ENCODE measurements around the gene DTD2.

DTD2 gene

DNA sequence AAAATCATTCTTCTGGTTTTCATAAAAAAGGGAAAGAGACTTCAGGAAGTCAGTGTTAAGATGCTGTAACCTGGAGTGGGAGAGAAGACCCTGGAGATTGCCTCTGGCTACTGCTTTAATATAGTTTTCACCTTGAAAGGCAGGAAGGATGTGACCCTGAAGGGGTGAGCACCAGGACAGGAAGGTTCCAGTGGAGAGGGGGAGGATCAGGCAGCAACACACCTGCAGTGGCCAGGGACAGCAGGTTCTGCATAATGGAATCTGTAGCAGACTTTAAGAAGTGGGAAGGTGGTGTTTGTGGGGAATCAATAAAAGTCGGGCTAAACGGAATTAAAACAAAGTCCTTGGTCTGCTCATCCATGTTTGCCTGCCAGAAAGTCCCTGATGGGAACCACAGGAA lies 30.6 kb downstream of the DTD2 start:
- H3K27me3 ChIP-seq, result no peaks in the 10 kb centered on the region
- DNase-seq, result no peak
- TF ChIP-seq, protein P1, sequence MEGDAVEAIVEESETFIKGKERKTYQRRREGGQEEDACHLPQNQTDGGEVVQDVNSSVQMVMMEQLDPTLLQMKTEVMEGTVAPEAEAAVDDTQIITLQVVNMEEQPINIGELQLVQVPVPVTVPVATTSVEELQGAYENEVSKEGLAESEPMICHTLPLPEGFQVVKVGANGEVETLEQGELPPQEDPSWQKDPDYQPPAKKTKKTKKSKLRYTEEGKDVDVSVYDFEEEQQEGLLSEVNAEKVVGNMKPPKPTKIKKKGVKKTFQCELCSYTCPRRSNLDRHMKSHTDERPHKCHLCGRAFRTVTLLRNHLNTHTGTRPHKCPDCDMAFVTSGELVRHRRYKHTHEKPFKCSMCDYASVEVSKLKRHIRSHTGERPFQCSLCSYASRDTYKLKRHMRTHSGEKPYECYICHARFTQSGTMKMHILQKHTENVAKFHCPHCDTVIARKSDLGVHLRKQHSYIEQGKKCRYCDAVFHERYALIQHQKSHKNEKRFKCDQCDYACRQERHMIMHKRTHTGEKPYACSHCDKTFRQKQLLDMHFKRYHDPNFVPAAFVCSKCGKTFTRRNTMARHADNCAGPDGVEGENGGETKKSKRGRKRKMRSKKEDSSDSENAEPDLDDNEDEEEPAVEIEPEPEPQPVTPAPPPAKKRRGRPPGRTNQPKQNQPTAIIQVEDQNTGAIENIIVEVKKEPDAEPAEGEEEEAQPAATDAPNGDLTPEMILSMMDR (IDR thresholded peaks at IDR 0.05; ENCODE audit: low read depth, low read length), result no peak
- H3K9me3 ChIP-seq, result no peaks in the 10 kb centered on the region
- peaks cover 33% of the 10 kb centered on the region for H3K4me1 ChIP-seq
- H3K4me3 ChIP-seq (ENCODE audit: low read depth, low read length), result no peak overlapping the region
- no peaks in the 10 kb centered on the region for H3K36me3 ChIP-seq

DNA sequence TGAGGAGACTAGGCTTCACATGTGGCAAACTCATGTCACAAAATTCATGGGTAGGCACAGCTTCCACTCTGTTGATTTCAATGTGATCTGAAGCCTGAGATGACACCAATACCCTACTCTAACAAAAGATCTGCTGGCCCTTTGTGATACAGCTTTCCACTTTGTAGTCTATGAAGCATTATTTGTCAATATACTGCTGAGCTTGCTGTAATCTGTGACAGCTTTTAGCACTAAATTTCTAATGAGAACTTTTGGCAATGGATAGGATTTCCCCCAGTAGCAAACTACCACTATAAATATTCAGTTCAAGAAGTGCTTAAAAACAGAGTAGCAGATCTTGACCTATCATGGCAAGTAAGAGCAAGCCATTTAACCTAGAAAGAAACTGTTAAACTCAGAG lies 31.4 kb downstream of the DTD2 start:
- H3K36me3 ChIP-seq, result no peaks in the 10 kb centered on the region
- H3K9me3 ChIP-seq, result no peaks in the 10 kb centered on the region
- H3K4me1 ChIP-seq, result peaks cover 33% of the 10 kb centered on the region
- H3K27me3 ChIP-seq, result no peaks in the 10 kb centered on the region
- no peak overlapping the region for H3K4me3 ChIP-seq (ENCODE audit: low read depth, low read length)
- DNase-seq, result no peak
- TF ChIP-seq, protein P1 (IDR thresholded peaks at IDR 0.05; ENCODE audit: low read depth, low read length), result no peak

DNA sequence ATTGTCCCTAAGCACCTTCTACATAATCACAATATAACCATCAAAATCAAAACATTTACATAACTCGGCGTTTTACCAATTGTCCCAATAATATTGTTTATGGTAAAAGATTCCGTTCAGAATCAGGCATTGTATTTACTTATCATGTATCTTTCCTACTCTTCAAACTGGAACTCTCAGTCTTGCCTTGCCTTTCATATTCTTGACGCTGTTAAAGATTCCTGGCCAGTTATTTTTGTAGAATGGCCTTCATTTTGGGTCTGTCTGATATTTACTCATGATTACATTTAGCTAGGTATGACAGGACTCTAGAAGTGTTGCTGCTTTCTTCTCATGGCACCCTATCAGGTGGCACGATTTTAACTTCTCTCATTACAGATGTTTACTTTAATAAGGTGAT lies 36.1 kb downstream of the DTD2 start:
- no peak for DNase-seq
- Histone ChIP-seq H3K4me1 (peaks cover 6% of the 10 kb centered on the region), H3K9me3 (no peaks in the 10 kb centered on the region), H3K36me3 (no peaks in the 10 kb centered on the region), H3K27me3 (no peaks in the 10 kb centered on the region), H3K4me3 (ENCODE audit: low read depth, low read length) (no peak overlapping the region)
- TF ChIP-seq, protein P1 (IDR thresholded peaks at IDR 0.05; ENCODE audit: low read depth, low read length), result no peak

DNA sequence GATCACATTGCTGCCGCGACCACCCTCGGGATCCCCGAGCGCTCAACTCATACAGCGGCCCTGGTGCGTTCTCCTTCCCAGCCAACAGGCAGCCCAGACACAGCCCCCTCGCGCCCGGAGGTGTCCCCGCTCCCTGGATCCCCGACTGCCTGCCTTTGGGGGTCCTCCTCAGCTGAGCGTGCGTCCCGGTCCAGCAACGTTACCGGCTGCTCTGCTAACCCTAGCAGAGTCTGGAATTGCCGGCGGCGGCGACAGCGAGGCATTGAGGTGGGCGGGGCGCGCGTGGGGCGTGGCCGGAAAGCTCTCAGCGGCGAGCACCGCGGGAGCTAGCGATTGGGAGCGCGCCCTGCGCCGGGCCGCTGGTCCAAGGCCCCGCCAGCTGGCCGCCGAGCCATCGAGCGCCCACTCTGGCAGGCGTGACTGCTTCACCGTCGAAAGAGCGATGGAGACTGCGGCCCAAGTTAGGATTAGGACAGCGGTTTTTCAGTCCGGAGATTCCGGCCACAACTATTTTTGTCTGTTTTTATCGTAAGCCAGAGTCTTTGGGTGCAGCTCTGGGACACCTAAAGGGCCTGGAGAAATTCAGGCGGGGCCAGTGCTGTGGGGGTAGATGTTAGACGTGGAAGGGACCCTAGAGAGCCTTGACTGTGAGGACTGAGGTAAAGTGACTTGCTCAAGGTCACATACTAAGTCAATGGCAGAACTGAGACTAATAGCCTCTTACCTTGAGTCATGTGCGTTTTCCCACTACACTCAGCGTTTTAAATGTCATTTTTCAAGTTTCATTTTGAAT lies 36.8 kb downstream of the DTD2 start, which contains the start of gene HEATR5A:
Gene HEATR5A (minus strand): TSS at position 232 of the 793 bp plus-strand sequence. CDS start 17,575 bp downstream, outside the sequence.
- no peaks in the 10 kb centered on the region for H3K4me1 ChIP-seq
- TF ChIP-seq, protein P1 (IDR thresholded peaks at IDR 0.05; ENCODE audit: low read depth, low read length), result no peak
- H3K27me3 ChIP-seq, result no peaks in the 10 kb centered on the region
- H3K36me3 ChIP-seq, result no peaks in the 10 kb centered on the region
- no peaks in the 10 kb centered on the region for H3K9me3 ChIP-seq
- DNase-seq, result peak; percentile 98
- peak within 1 kb of the TSS; percentile 98 for H3K4me3 ChIP-seq (ENCODE audit: low read depth, low read length)

DNA sequence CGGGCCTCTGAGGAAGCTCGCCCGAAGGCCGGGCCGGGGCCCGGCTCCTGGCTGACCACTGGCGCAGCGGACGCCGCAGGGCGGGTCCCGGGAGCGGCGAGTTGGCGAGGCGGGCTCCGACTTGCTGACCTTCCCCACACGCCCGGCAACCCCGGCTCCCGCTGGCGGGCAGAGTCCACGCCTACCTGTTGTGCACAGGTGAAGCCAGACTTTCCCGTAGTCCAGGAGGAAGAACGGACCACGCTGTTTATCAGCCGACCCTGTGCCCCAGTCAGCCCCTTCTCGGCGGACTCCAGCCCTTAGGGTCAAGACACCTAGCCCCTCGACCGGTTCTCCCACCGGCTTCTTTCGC lies 37.4 kb downstream of the DTD2 start:
- H3K36me3 ChIP-seq, result no peaks in the 10 kb centered on the region
- no peaks in the 10 kb centered on the region for H3K4me1 ChIP-seq
- H3K9me3 ChIP-seq, result no peaks in the 10 kb centered on the region
- H3K27me3 ChIP-seq, result no peaks in the 10 kb centered on the region
- H3K4me3 ChIP-seq (ENCODE audit: low read depth, low read length), result peak overlapping the region; percentile 98
- TF ChIP-seq, protein P1 (IDR thresholded peaks at IDR 0.05; ENCODE audit: low read depth, low read length), result no peak
- peak; percentile 30 for DNase-seq

DNA sequence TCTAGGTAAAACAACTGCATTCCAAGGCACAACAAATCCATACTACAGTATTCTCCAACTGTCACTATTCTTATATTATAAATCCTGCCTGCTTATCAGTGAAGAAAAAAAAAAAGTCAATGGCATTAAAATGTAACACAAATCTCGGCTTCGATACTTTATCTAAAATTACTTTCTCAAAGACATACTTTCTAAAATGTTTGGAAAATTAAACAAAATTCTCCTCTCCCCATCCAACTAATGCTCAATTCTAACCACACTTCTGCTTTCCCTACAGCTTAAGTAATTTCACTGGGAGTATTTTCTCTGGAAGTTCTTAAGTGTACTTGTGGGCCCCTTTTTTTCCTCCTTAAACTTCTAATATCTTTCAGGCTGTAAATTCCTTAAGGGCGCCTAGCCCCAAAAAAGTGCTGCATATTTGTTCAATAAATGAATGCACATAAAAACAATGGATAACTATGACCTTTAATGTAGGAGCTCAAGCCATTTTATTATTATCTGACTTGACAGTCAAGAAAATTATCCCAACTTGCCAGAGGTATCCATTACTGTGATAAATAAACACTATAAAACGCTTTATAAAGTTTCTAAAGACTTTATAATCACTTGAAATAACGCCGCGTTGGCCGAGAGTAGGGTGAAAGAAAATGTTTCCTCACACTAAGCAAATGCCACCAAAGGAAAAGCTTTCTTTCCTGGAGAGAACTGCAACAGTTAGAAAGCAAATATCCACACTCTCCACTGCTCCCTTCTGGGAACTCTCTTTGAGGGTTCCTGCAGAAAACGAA lies 37.9 kb downstream of the DTD2 start:
- Histone ChIP-seq H3K9me3 (no peaks in the 10 kb centered on the region), H3K36me3 (no peaks in the 10 kb centered on the region), H3K4me3 (ENCODE audit: low read depth, low read length) (peak overlapping the region; percentile 98), H3K4me1 (no peaks in the 10 kb centered on the region), H3K27me3 (no peaks in the 10 kb centered on the region)
- DNase-seq, result no peak
- TF ChIP-seq, protein P1 (IDR thresholded peaks at IDR 0.05; ENCODE audit: low read depth, low read length), result no peak
